ENCODE measurements around the gene SNN. TPM values are rescaled to one million over a fixed set of nuclear protein-coding genes. Genes with fewer than 3 reads are reported as not detected.

The SNN gene
- total RNA-seq, 3 donors from 2014 or later = 16.4 to 68.3 (median 18.7) TPM

DNA sequence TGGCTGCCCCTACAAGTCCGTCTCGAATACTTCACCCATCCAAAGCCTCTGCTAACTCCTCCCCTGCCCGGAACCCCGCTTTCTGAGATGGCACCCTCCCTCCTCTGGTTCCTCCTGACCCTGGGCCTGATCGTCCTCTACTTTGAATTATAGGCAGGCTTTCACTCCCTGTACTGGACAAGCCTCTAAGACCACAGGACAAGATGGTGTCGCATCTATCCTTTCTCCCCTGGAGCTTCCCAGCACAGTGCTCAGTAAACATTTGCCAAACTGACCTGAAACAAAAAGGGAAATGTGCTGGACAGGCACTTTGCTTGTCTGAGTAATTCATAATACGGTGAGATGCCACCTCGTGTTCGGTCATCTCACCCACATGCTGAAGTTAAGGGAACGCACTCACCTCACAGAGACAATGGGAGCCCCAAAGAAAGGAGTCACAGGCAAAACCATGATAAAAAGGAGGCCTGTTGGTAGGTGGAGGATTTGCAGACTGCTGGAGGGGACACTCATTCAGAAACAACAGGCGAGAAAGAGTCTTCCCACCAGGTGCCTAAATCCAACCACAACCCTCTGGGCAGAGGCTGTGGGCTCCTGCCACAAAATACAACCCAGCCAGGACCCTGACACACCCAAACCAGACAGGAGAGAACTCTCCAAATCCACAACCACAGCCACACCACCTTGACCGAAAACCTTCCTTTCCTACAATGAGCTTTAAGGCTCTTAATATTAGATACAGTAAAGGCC, 28.2 kb downstream of the SNN start:
- no peak overlapping the region for H3K27ac ChIP-seq
- intact Hi-C loops (cut with DNase I; ENCODE audit: low total_unique reads) = no loop called here
- TF ChIP-seq, protein P1, sequence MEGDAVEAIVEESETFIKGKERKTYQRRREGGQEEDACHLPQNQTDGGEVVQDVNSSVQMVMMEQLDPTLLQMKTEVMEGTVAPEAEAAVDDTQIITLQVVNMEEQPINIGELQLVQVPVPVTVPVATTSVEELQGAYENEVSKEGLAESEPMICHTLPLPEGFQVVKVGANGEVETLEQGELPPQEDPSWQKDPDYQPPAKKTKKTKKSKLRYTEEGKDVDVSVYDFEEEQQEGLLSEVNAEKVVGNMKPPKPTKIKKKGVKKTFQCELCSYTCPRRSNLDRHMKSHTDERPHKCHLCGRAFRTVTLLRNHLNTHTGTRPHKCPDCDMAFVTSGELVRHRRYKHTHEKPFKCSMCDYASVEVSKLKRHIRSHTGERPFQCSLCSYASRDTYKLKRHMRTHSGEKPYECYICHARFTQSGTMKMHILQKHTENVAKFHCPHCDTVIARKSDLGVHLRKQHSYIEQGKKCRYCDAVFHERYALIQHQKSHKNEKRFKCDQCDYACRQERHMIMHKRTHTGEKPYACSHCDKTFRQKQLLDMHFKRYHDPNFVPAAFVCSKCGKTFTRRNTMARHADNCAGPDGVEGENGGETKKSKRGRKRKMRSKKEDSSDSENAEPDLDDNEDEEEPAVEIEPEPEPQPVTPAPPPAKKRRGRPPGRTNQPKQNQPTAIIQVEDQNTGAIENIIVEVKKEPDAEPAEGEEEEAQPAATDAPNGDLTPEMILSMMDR (IDR thresholded peaks at IDR 0.05) = no peak
- TF ChIP-seq POLR2AphosphoS5 (IDR thresholded peaks at IDR 0.05) (no peak), POLR2A (IDR thresholded peaks at IDR 0.05) (no peak)
- no peak for DNase-seq (ENCODE audit: low spot score in 2 of 2)
- no peak overlapping the region for H3K4me3 ChIP-seq
- H3K36me3 ChIP-seq = peaks cover 10% of the 10 kb centered on the region
- no peaks in the 10 kb centered on the region for H3K4me1 ChIP-seq
- no peaks in the 10 kb centered on the region for H3K27me3 ChIP-seq
- no peaks in the 10 kb centered on the region for H3K9me3 ChIP-seq

DNA sequence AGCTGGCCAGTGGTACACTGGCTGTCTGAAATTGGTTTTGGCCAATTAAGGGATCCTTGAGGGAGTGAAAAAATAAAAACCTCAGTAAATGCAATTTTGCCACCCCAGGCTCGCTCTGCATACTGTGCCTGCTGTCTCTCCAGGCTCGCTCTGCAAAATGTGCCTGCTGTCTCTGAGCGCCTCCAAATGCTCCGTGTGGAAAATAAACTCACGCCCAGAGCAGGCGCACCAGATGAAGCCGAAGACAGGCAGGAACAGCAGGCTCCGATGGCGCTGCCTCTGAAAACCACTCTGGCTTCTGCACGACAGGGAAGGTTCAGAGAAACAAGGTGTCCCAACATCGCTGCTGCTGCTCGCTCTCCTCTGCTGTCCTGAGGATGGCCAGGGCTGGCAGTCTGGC, 29.1 kb downstream of the SNN start:
- peaks cover 10% of the 10 kb centered on the region for H3K36me3 ChIP-seq
- DNase-seq (ENCODE audit: low spot score in 2 of 2) = no peak
- intact Hi-C loops (cut with DNase I; ENCODE audit: low total_unique reads) = no loop called here

DNA sequence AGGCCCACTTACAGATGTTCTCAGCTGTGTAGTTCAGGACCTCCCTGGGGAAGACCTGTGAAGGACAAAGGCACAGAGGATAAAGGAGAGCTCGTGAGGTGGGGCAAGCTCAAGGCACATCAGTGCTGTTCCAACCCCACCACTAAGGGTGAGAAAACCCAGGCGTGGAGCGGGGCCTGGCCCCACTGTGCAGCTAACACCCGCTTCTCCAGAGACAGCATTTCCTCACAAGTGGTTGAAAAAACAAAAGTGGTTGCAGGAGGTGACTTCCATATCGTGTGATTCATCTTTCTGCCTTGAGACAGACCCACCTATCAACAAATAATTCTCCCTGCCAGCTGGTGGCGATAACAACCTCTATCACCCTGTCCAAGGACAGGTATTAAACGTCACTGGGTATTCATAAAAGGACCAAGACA, 30.0 kb downstream of the SNN start:
- DNase-seq (ENCODE audit: low spot score in 2 of 2) = no peak
- TF ChIP-seq POLR2AphosphoS5 (IDR thresholded peaks at IDR 0.05) = no peak
- no peak for TF ChIP-seq POLR2A (IDR thresholded peaks at IDR 0.05)
- TF ChIP-seq, protein P1 (IDR thresholded peaks at IDR 0.05) = no peak
- intact Hi-C loops (cut with DNase I; ENCODE audit: low total_unique reads) = no loop called here
- Histone ChIP-seq H3K4me3 (no peak overlapping the region), H3K9me3 (no peaks in the 10 kb centered on the region), H3K36me3 (peaks cover 10% of the 10 kb centered on the region), H3K4me1 (no peaks in the 10 kb centered on the region), H3K27ac (no peak overlapping the region), H3K27me3 (no peaks in the 10 kb centered on the region)

More for the DNA sequence above, 29.1 kb downstream of the SNN start:
- H3K27ac ChIP-seq = no peak overlapping the region
- H3K27me3 ChIP-seq = no peaks in the 10 kb centered on the region
- TF ChIP-seq, protein P1 (IDR thresholded peaks at IDR 0.05) = no peak
- no peak for TF ChIP-seq POLR2A (IDR thresholded peaks at IDR 0.05)
- no peak for TF ChIP-seq POLR2AphosphoS5 (IDR thresholded peaks at IDR 0.05)
- no peaks in the 10 kb centered on the region for H3K9me3 ChIP-seq
- H3K4me3 ChIP-seq = no peak overlapping the region
- H3K4me1 ChIP-seq = no peaks in the 10 kb centered on the region

DNA sequence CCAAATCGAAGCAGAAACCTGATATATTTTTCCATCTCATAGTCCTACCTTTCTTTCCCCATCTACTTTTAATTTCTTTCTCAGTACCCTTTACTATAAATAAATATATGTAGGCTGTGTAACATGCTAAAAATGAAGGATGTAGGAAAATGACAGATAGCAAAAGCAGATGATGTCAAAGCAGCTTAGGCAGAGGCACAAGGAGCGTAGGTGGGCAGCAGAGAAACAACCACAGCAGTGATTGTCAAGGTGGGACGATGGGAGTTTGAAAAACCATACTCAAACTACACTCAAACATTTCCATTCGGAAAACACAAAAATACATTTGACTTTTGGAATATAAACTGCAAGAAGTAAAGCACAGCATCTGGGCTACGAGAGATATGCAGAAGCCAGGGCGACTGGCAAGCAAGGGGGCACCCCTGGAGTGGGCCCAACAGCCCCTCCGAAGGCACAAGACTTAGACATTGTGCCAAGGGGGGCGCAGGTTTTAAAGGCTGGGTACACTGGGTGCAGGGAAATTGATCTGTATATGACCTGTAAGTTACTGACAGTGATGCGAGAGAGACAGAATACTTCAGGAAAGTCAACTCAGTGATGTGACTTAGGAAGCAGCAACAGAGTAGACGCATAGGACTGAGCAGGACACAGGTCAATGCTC, 31.1 kb downstream of the SNN start:
- TF ChIP-seq, protein P1 (IDR thresholded peaks at IDR 0.05) = no peak
- TF ChIP-seq POLR2A (IDR thresholded peaks at IDR 0.05) = no peak
- no peak for TF ChIP-seq POLR2AphosphoS5 (IDR thresholded peaks at IDR 0.05)
- H3K9me3 ChIP-seq = no peaks in the 10 kb centered on the region
- no peak overlapping the region for H3K4me3 ChIP-seq
- no peak for DNase-seq (ENCODE audit: low spot score in 2 of 2)
- no peaks in the 10 kb centered on the region for H3K4me1 ChIP-seq
- intact Hi-C loops (cut with DNase I; ENCODE audit: low total_unique reads) = no loop called here
- H3K27ac ChIP-seq = no peak overlapping the region
- no peaks in the 10 kb centered on the region for H3K27me3 ChIP-seq
- peaks cover 10% of the 10 kb centered on the region for H3K36me3 ChIP-seq

All from breast epithelium (tissue), 4 donors.